Tibial artery (tissue), 4 donors: ENCODE measurements around the gene CCNG1.

Source experiments
- DNase-seq, 2 donors: peaks; one replicate each; pipeline ENCODE4 v3.0.0-alpha.2; 2019
- H3K27ac ChIP-seq, 2 donors: fragments of 200-600 bp; sonication (generic) in 1 of 2; 1 replicate in 1 of 2; 2 replicates in 1 of 2; pipeline ENCODE4 v1.5.1; 2018 to 2019; ENCODE audit warnings: mild to moderate bottlenecking in 1 of 2
- H3K27me3 ChIP-seq, 2 donors: fragments of 200-600 bp; sonication (generic) in 1 of 2; one replicate each; pipeline versions ENCODE4 v1.5.1 to v1.6.0; 2016 to 2019
- H3K36me3 ChIP-seq, 3 donors: fragments of 200-600 bp; sonication (generic) in 2 of 3; one replicate each; pipeline ENCODE4 v1.5.1; 2016 to 2019; ENCODE audit warnings: mild to moderate bottlenecking in 2 of 3
- H3K4me1 ChIP-seq, 4 donors: fragments of 200-600 bp; sonication (generic) in 2 of 4; 1 replicate in 3 of 4; 2 replicates in 1 of 4; pipeline ENCODE4 v1.5.1; 2016 to 2019
- H3K4me3 ChIP-seq, 2 donors: fragments of 200-600 bp; sonication (generic) in 1 of 2; 1 replicate in 1 of 2; 2 replicates in 1 of 2; pipeline ENCODE4 v1.5.1; 2018 to 2019; ENCODE audit warnings: mild to moderate bottlenecking in 2 of 2
- H3K9me3 ChIP-seq, 3 donors: fragments of 200-600 bp; sonication (generic) in 1 of 3; one replicate each; pipeline ENCODE4 v1.5.1; 2016 to 2019
- CTCF ChIP-seq, 2 experiments: fragments of 200-600 bp in 1 of 2; fragments of 450-650 bp in 1 of 2; IDR thresholded peaks; one replicate each; pipeline ENCODE4 v1.5.1; 2017 to 2019; ENCODE audit warnings: antibody characterized with exemption in 2 of 2, mild to moderate bottlenecking in 1 of 2, moderate library complexity in 1 of 2
- intact Hi-C: fragments of 100-400 bp; cut with DNase I; formaldehyde crosslinking; loops from one replicate; pipeline ENCODE4 v1.15.0; 2023; ENCODE audit warnings: low total_unique reads

CCNG1 gene

GRCh38 chr5:163436515-163436914 lies 880 bp upstream of the CCNG1 start:
- Histone ChIP-seq H3K4me1 (peaks cover 0 to 32% (median 11%) of the 10 kb centered on the region in 4 donors), H3K27me3 (no peaks in the 10 kb centered on the region), H3K27ac (peak overlapping the region; percentile 87 to 93), H3K36me3 (peaks cover 4 to 7% (median 5%) of the 10 kb centered on the region in 3 donors), H3K9me3 (no peaks in the 10 kb centered on the region), H3K4me3 (peak overlapping the region in 1 of 2 donors; percentile 95)
- DNase-seq = no peak
- TF ChIP-seq CTCF (IDR thresholded peaks at IDR 0.05) = no peak
- intact Hi-C loops = no loop called here

GRCh38 chr5:163437011-163437308 lies 435 bp upstream of the CCNG1 start:
- Histone ChIP-seq H3K27me3 (no peaks in the 10 kb centered on the region), H3K4me1 (peaks cover 0 to 32% (median 11%) of the 10 kb centered on the region in 4 donors), H3K4me3 (peak overlapping the region; percentile 86 to 95), H3K36me3 (peaks cover 8 to 9% (median 9%) of the 10 kb centered on the region in 3 donors), H3K27ac (peak overlapping the region; percentile 87 to 93), H3K9me3 (no peaks in the 10 kb centered on the region)
- no peak for TF ChIP-seq CTCF (IDR thresholded peaks at IDR 0.05)
- intact Hi-C loops = no loop called here
- DNase-seq = no peak

GRCh38 chr5:163439092-163439425 lies 1.7 kb downstream of the CCNG1 start:
- intact Hi-C loops = no loop called here
- no peak overlapping the region for H3K27ac ChIP-seq
- H3K4me1 ChIP-seq = peaks cover 0 to 32% (median 11%) of the 10 kb centered on the region in 4 donors
- TF ChIP-seq CTCF (IDR thresholded peaks at IDR 0.05) = no peak
- no peaks in the 10 kb centered on the region for H3K9me3 ChIP-seq
- DNase-seq = no peak
- peak overlapping the region in 1 of 2 donors; percentile 95 for H3K4me3 ChIP-seq
- no peaks in the 10 kb centered on the region for H3K27me3 ChIP-seq
- H3K36me3 ChIP-seq = peaks cover 26 to 28% (median 27%) of the 10 kb centered on the region in 3 donors

- intact Hi-C loops = no loop called here
- no peak for DNase-seq
- no peak overlapping the region for H3K27ac ChIP-seq
- no peak overlapping the region for H3K4me3 ChIP-seq
- no peaks in the 10 kb centered on the region for H3K27me3 ChIP-seq
- H3K4me1 ChIP-seq = peaks cover 0 to 32% (median 11%) of the 10 kb centered on the region in 4 donors
- no peak for TF ChIP-seq CTCF (IDR thresholded peaks at IDR 0.05)
- H3K9me3 ChIP-seq = no peaks in the 10 kb centered on the region
- peaks cover 35 to 46% (median 44%) of the 10 kb centered on the region in 3 donors for H3K36me3 ChIP-seq
These were observed 3.6 kb downstream of the CCNG1 start for GRCh38 chr5:163440954-163441353.

- H3K27ac ChIP-seq = no peak overlapping the region
- TF ChIP-seq CTCF (IDR thresholded peaks at IDR 0.05) = no peak
- H3K27me3 ChIP-seq = no peaks in the 10 kb centered on the region
- H3K4me3 ChIP-seq = no peak overlapping the region
- peaks cover 0 to 11% (median 3%) of the 10 kb centered on the region in 4 donors for H3K4me1 ChIP-seq
- no peak for DNase-seq
- H3K9me3 ChIP-seq = no peaks in the 10 kb centered on the region
- intact Hi-C loops = no loop called here
- H3K36me3 ChIP-seq = peaks cover 58 to 63% (median 62%) of the 10 kb centered on the region in 3 donors
These were observed 7.1 kb downstream of the CCNG1 start for GRCh38 chr5:163444526-163444925.

GRCh38 chr5:163445345-163445744 lies 8.0 kb downstream of the CCNG1 start:
- Histone ChIP-seq H3K36me3 (peaks cover 63 to 65% (median 64%) of the 10 kb centered on the region in 3 donors), H3K27ac (no peak overlapping the region), H3K4me3 (no peak overlapping the region), H3K27me3 (no peaks in the 10 kb centered on the region), H3K9me3 (no peaks in the 10 kb centered on the region), H3K4me1 (peaks cover 0 to 3% (median 0%) of the 10 kb centered on the region in 4 donors)
- intact Hi-C loops = no loop called here
- no peak for TF ChIP-seq CTCF (IDR thresholded peaks at IDR 0.05)
- DNase-seq = no peak
